DMS153 treated with DMSO at 0.1 percent for 48 hours (cell line): ENCODE results near the gene LRRC9.

Source experiments
- DNase-seq: peaks from one replicate; lab custom pipeline; 2025; ENCODE audit not compliant: unreplicated experiment; lab: John Stamatoyannopoulos, UW

Gene LRRC9

GRCh38 chr14:60106339-60106738, 186.4 kb downstream of the LRRC9 start:
- DNase-seq, result no peak

GRCh38 chr14:60107477-60107876, 187.5 kb downstream of the LRRC9 start:
- no peak for DNase-seq

GRCh38 chr14:60111732-60112131, 191.8 kb downstream of the LRRC9 start:
- no peak for DNase-seq
